PC-9 (cell line): ENCODE results near the gene SMG9. TPM values are rescaled to one million over a fixed set of nuclear protein-coding genes. Genes with fewer than 3 reads are reported as not detected.

Experiments
- BruUV-seq: library from RNA; stranded (reverse); fragments of 400-500 nt; replicated peaks from 2 replicates; lab custom pipeline; 2021; lab: Mats Ljungman, UMichigan
- CTCF ChIA-PET: fragments of 300-600 bp; sonication (Branson Sonifier 250); formaldehyde crosslinking; loops from one replicate; lab custom pipeline; 2022; ENCODE audit warnings: antibody characterized with exemption; lab: Charles Lee
- POLR2A ChIA-PET: fragments of 300-600 bp; sonication (Branson Sonifier 250); formaldehyde crosslinking; loops from one replicate; lab custom pipeline; 2022; ENCODE audit warnings: antibody characterized with exemption; ENCODE audit not compliant: unreplicated experiment; lab: Charles Lee
- DNase-seq, 2 experiments: peaks; one replicate each; pipeline versions ENCODE4 v3.0.0 to v3.0.0-alpha.2; 2015 to 2022; ENCODE audit warnings: mixed read lengths in 1 of 2
- H2AFZ ChIP-seq: fragments of 200-600 bp; sonication (generic); 2 replicates; pipeline ENCODE4 v1.8.1; 2017; ENCODE audit warnings: antibody characterized with exemption
- H3F3A ChIP-seq: fragments of 200-600 bp; sonication (generic); 2 replicates; pipeline ENCODE4 v1.8.1; 2017; ENCODE audit warnings: antibody characterized with exemption, mild to moderate bottlenecking, low read depth; ENCODE audit not compliant: insufficient read depth
- H3K27ac ChIP-seq: fragments of 200-600 bp; sonication (generic); 2 replicates; pipeline ENCODE4 v1.6.1; 2016; ENCODE audit warnings: mixed run types
- H3K27me3 ChIP-seq: fragments of 200-600 bp; sonication (generic); 2 replicates; pipeline ENCODE4 v1.6.1; 2016; ENCODE audit warnings: low read depth, mixed run types; ENCODE audit not compliant: insufficient read depth
- H3K36me3 ChIP-seq: fragments of 200-600 bp; sonication (generic); 2 replicates; pipeline ENCODE4 v1.6.1; 2016; ENCODE audit warnings: low read depth, mixed run types
- H3K4me1 ChIP-seq: fragments of 200-600 bp; sonication (generic); replicated peaks from 2 replicates; pipeline ENCODE4 v1.6.1; 2016; ENCODE audit warnings: mixed run types; ENCODE audit not compliant: insufficient read depth
- H3K4me2 ChIP-seq: fragments of 200-600 bp; sonication (generic); 2 replicates; pipeline ENCODE4 v1.6.1; 2017; ENCODE audit warnings: mixed run types
- H3K4me3 ChIP-seq: fragments of 200-600 bp; sonication (generic); 2 replicates; pipeline ENCODE4 v1.6.1; 2016; ENCODE audit warnings: mixed run types
- H3K79me2 ChIP-seq: fragments of 200-600 bp; sonication (generic); 2 replicates; pipeline ENCODE4 v1.6.1; 2017; ENCODE audit warnings: low read depth, mixed run types
- H3K9me2 ChIP-seq: fragments of 200-600 bp; sonication (generic); 2 replicates; pipeline ENCODE4 v1.8.1; 2017; ENCODE audit warnings: mild to moderate bottlenecking; ENCODE audit not compliant: insufficient read depth
- H3K9me3 ChIP-seq: fragments of 200-600 bp; sonication (generic); 2 replicates; pipeline ENCODE4 v1.8.1; 2016; ENCODE audit warnings: low read depth; ENCODE audit not compliant: insufficient read depth
- H4K20me1 ChIP-seq: fragments of 200-600 bp; sonication (generic); 2 replicates; pipeline ENCODE4 v1.8.1; 2017; ENCODE audit not compliant: insufficient read depth
- CTCF ChIP-seq: fragments of 200-600 bp; sonication (generic); conservative IDR thresholded peaks from 2 replicates; pipeline ENCODE4 v1.6.1; 2017; ENCODE audit warnings: mixed run types, antibody characterized with exemption, mild to moderate bottlenecking, moderate library complexity
- EZH2 ChIP-seq: fragments of 200-600 bp; sonication (generic); IDR thresholded peaks from 2 replicates; pipeline ENCODE4 v1.8.0; 2017; ENCODE audit warnings: antibody characterized with exemption, low read depth
- intact Hi-C: fragments of 100-400 bp; cut with micrococcal nuclease; formaldehyde crosslinking; loops from one replicate; pipeline ENCODE4 v1.10.0; 2022; ENCODE audit not compliant: unreplicated experiment
- total RNA-seq: library from RNA; stranded (reverse); gene quantifications from 2 replicates; pipeline ENCODE4 v1.2.3, GENCODE V29; 2021

Gene SMG9
- total RNA-seq, 1 experiment from 2014 or later, result 76.8 TPM

GRCh38 chr19:43743059-43743458 is 11.7 kb downstream of the SMG9 start:
- H3K4me1 ChIP-seq, result peaks cover 22% of the 10 kb centered on the region
- H3K36me3 ChIP-seq, result peaks cover 63% of the 10 kb centered on the region

GRCh38 chr19:43741075-43741825 is 13.5 kb downstream of the SMG9 start:
- no peak overlapping the region for H3K4me2 ChIP-seq
- TF ChIP-seq CTCF (no peak), EZH2 (no peak)
- BruUV-seq, result no TSS peak
- POLR2A ChIA-PET, result no interaction called here
- no peak for DNase-seq
- no peaks in the 10 kb centered on the region for H3K9me3 ChIP-seq
- peaks cover 62% of the 10 kb centered on the region for H3K36me3 ChIP-seq
- no peaks in the 10 kb centered on the region for H3K79me2 ChIP-seq
- H4K20me1 ChIP-seq, result no peaks in the 10 kb centered on the region
- peaks cover 29% of the 10 kb centered on the region for H3F3A ChIP-seq
- intact Hi-C loops, result no loop called here
- H3K4me3 ChIP-seq, result no peak overlapping the region
- no peak overlapping the region for H2AFZ ChIP-seq
- CTCF ChIA-PET, result no interaction called here
- H3K4me1 ChIP-seq, result peaks cover 22% of the 10 kb centered on the region
- peak overlapping the region; percentile 51; the same call in 1 of the 2 replicates for H3K27ac ChIP-seq
- no peaks in the 10 kb centered on the region for H3K27me3 ChIP-seq
- no peaks in the 10 kb centered on the region for H3K9me2 ChIP-seq

More at GRCh38 chr19:43743059-43743458, 11.7 kb downstream of the SMG9 start:
- no peak overlapping the region for H3K4me3 ChIP-seq
- H3F3A ChIP-seq, result peaks cover 33% of the 10 kb centered on the region
- no peaks in the 10 kb centered on the region for H4K20me1 ChIP-seq
- H2AFZ ChIP-seq, result no peak overlapping the region
- CTCF ChIA-PET, result interaction anchor here (0.6 to 0.8 kb wide), 2 partner anchors 24 to 348 kb away, joined by 3 read pairs; no protein-coding TSS in a partner anchor
- H3K79me2 ChIP-seq, result no peaks in the 10 kb centered on the region
- no peak for DNase-seq
- POLR2A ChIA-PET, result interaction anchor here (0.6 to 0.7 kb wide), 3 partner anchors 11 to 562 kb away, joined by 5 to 10 read pairs (median 9); partner anchors contain the start of gene ZNF283
- H3K9me3 ChIP-seq, result no peaks in the 10 kb centered on the region
- BruUV-seq, result no TSS peak
- H3K27me3 ChIP-seq, result no peaks in the 10 kb centered on the region
- no peak overlapping the region for H3K4me2 ChIP-seq
- TF ChIP-seq EZH2 (no peak), CTCF (no peak)
- intact Hi-C loops, result no loop called here
- H3K9me2 ChIP-seq, result no peaks in the 10 kb centered on the region
- H3K27ac ChIP-seq, result no peak overlapping the region

GRCh38 chr19:43739439-43740235 is 15.1 kb downstream of the SMG9 start:
- BruUV-seq, result no TSS peak
- Histone ChIP-seq H4K20me1 (no peaks in the 10 kb centered on the region), H3K4me3 (no peak overlapping the region), H3K79me2 (no peaks in the 10 kb centered on the region), H3K9me3 (no peaks in the 10 kb centered on the region), H3K36me3 (peaks cover 64% of the 10 kb centered on the region), H3K4me1 (peaks cover 22% of the 10 kb centered on the region), H3F3A (peaks cover 27% of the 10 kb centered on the region), H3K27ac (peak overlapping the region; percentile 51), H3K9me2 (no peaks in the 10 kb centered on the region), H2AFZ (no peak overlapping the region), H3K4me2 (peak overlapping the region; percentile 48), H3K27me3 (no peaks in the 10 kb centered on the region)
- intact Hi-C loops, result no loop called here
- ChIA-PET CTCF (interaction anchor here (0.6 kb wide), 4 partner anchors 66 to 340 kb away, joined by 3 to 8 read pairs (median 6); partner anchors contain the start of gene ZNF575), POLR2A (interaction anchor here (0.6 kb wide), 1 partner anchor 18 kb away, joined by 3 read pairs; no protein-coding TSS in a partner anchor)
- DNase-seq, result peak; percentile 72 to 75
- TF ChIP-seq CTCF (no peak), EZH2 (no peak)
